GM19193 (cell line): ENCODE results near the gene PRR5L.

Experiments used
- POLR2A ChIP-seq: IDR thresholded peaks from 4 replicates; pipeline ENCODE4 v1.6.1; 2011; ENCODE audit not compliant: insufficient read depth, insufficient read length; ENCODE audit errors: extremely low read depth

PRR5L gene

DNA sequence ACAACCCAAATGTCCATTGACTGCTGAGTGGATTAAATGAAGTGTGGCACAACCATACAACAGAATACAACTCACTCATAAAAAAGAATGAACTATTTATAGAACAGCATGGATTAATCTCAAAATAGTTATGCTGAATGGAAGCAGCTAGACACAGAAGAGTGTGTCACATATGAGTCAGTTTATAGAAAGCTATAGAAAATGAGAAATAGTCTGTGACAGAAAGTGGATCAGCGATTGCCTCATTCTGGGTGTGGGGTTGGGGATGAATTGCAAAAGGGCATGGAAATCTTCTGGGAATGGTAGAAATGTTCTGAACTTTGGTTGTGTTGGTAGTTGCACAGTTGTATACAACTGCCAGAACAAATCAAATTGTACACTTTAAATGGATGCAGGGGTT, 37.4 kb downstream of the PRR5L start:
- no peak for TF ChIP-seq POLR2A

DNA sequence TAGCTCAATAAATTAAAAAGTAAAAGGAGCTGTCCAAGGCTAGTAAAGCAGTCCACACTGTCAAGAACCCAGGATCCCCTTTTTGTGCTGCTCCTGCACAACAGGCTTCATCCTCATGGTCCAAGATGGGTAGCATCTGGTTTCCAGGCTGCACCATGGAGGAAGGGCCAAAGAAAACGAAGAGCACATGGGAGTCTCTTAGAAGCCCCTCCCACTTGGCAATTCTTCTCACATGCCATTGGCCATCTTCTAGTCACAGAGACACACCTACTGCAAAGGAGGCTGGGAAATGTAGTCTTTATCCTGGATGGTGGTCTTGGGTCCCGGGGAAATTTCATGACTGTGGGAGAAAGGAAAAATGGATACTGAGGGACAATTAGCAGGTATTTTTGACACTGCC, 37.8 kb downstream of the PRR5L start:
- TF ChIP-seq POLR2A: no peak

DNA sequence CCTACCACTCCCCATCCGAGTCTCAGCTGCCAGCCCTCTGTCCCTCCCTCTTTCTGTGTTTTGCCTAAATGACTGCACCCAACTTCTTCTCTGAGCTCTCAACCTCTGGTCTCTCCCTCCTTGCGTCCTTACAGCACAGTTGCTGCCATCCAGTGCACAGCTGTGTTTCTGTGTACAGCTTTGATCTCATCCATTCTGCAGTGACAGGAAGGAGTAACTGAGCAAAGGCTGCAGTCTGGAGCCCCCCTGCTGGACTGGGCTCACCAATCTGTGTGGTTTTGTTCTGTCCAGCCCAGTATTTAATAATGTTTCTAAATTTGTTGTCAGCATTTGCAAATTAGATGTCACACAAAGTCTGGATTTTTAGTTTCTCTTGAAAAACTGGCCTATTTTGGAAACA, 43.8 kb downstream of the PRR5L start:
- TF ChIP-seq POLR2A: no peak

DNA sequence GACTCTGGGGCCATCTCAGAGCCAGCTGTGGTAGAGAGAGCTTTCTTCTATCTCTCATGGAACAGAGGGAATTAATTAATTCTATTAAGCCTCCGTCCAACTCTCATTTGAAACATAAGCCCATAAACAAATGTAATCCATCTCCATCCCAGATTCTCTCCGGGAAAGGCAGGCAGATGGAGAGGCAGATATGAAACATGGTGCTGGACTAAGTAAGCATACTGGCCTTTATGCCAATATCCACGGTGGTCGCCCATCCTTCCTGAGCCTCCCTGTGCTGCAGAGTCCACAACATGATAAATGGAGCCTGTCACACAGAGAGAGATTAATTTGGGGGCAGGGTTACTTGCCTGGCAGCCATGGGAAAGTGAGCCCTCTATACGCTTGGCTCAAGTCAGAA, 44.8 kb downstream of the PRR5L start:
- TF ChIP-seq POLR2A: no peak

DNA sequence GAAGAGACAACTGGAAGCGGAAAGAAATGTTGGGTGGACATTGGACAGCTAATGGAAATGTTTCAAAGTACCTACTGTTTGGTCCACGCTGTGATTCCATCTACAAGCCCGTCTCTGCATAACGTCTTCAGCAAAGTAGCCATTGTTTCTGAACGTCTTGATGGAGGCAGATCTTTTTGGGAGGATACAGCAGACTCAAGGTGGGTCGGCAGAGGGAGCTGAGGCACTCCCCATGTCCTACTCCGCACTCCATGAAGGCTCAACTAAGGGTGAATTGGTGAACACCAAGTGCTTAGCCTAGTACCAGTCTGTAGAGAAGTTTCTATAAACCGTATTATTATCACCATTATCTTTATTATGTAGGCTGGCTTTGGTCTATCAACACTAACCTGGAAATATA, 45.8 kb downstream of the PRR5L start:
- TF ChIP-seq POLR2A: no peak

DNA sequence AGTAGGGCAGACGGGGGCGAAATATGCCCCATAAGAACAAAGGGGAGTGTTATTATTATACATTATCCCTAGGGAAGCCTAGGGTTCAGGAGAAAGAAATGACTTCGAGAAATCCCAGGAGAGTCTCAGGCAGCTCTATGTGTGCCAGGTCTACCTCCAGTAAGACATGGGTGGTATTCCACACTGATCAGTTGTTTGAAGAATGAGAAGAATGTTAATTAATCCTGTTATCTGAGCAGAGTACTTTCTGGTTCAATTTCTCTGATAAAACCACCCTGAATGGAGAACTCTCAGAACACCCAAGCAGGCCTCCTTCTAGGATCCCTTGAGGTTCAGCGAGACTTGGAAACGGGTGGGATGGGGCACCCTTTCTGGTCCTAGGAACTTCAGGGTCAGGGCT, 46.2 kb downstream of the PRR5L start:
- TF ChIP-seq POLR2A: no peak

DNA sequence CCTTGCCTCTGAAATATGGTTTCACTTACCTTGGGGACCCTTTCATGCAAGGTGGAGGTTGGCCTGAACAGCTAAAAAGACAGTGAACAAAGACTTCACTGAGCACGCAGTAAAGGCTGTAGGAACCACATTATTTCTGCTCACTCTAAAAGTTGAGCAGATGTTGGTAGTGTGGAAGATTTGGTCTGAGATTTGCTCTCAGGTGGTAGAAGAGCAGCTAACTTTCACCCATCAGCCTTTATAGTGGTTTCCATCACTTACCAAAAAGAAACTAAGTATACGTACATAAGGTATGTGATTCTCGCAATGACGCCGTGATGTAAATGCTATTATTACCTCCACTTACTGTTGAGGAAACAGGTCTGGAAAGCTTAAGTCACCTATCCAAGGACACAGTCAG, 47.3 kb downstream of the PRR5L start:
- TF ChIP-seq POLR2A: no peak

DNA sequence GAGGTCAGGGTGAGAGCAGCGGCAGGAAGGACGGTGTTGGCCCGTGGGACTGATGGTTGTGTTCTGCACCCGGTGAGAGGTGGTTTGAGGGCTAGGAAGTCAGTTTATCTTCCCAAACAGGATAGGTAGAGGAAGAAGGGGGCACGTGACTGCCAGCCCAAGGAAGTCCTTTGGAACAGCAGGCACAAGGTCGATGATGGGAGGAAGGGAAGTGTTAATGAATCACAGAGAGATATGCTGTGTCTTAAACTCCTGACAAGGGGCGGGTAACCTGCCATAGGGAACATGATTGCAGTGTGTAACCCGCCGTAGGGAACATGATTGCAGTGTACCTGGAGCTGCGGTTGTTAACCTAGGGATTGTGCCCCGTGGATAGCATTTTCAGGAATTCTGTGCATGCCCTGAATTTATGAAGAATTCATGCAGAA, 49.0 kb downstream of the PRR5L start:
- TF ChIP-seq POLR2A: no peak

DNA sequence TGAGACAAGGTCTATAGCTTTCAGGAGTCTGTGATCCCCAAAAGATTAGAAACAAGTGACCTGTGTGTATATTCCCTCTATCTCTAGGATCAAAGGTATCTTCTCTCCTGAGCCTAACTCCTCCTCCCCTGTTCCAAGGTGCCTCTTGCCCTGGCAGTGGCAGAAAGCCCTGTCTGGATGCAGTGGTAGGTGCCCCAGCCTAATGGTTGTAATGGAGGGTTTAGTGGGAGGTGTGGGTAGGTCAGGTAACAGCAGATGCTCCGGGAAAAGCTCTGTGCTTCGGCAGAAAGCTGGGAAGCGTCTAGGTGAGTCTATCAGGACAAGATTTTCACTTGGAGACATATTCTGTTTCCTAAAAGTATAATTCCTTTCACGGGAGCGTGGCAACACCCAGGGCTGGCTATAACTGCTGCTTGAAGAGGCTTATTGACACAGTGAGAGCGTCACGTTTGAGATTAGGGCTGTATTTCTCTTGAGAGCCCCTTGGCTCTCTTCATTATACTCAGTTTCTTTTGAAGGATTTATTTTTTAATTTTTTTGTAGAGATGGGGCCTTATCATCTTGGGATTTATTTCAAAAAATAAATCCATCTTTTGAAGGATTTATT, 49.5 kb downstream of the PRR5L start:
- TF ChIP-seq POLR2A: no peak

DNA sequence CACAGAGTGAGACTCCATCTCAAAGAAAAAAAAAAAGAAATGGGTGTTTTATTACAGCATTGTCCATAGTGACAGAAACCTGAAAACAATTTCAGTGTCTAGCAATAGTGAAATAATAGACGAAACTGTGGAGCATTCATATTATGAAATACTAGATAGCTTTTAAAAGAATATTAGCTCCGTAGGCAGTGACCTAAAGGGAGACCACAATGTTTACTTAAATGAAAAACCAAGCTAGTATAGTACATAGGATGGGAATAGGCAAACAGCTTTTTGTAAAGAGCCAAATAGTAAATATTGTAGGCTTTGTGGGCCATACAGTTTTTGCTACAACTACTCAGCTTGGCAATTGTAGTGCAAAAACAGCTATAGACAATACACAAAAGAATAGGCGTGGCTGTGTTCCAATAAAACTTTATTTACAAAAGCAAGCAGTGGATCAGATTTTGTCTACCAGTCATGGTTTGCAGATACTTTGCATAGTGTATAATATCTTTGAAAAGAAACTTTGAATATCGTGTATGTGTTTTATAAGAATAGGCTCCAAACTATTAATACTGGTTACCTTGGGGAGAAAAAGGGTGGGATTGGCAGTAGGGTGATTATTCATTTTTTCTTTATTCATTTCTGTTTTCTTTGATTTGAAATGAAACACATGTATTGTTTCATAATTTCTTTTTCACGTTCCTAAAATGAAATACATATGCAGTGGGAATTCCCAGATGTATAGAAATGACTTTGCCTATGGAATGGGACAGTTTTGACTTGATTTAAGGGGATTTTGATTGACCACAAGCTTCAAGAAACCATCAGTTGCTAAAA, 50.7 kb downstream of the PRR5L start:
- TF ChIP-seq POLR2A: no peak

DNA sequence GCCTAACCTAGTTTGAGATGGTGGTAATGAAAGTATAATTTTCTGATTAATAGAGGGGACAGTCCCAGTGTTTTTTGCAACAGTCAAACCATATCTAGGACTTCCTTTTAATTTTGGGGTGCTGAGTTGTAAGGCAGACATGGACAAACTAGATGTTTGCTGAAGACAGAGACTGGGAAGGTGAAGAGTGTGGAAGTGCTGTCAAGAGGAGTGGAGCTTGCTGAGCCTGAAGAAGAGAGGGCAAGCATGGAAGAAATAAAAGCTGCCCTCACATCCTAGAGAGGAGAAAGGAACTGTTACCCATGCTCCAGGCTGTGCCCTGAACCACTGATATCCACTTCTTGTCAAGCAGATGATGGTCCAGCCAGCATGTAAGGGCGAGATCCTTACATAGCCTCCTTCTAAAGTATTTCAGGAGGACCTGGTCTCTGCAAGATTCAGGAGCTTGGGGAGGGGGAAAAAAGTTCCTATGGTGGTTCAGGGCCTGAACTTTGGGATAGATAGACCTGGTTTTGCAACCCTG, 51.4 kb downstream of the PRR5L start:
- no peak for TF ChIP-seq POLR2A

DNA sequence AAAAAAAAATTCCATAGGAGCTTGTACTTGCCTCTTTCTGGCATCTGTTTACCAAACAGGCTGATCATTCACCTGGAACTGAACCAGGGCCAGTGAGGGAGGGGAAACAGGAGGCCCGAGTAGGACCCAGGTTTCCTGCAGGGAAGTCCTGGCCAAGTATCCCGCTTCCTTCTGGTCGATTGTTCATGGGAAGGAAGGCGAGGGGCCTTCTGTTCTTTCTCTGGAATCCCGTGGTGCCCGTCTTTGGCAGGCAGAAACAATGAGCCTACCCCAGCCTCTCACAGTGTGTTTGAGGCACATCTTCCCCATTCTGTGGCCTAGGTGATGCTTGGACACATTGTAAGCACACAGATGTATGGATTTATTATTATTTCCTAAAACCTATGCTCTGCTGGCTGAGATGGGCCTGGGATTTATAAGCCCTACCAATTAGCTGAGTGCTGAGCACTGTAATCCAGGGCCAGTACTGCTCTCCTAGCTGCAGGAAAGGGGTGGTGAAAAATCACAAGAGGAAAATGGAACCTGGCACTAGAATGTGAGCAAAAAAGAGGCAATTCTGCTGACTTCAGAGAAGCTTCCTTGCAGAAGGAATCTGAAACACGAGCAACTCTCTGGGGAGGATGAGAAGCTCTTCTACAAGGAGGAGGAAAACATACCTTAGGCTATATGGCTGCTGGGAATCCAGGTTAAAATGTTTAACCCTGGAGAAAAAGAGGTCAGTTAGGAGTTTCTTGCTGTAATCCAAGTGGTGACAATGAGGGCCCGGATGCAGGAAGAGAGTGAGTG, 53.5 kb downstream of the PRR5L start:
- TF ChIP-seq POLR2A: no peak

DNA sequence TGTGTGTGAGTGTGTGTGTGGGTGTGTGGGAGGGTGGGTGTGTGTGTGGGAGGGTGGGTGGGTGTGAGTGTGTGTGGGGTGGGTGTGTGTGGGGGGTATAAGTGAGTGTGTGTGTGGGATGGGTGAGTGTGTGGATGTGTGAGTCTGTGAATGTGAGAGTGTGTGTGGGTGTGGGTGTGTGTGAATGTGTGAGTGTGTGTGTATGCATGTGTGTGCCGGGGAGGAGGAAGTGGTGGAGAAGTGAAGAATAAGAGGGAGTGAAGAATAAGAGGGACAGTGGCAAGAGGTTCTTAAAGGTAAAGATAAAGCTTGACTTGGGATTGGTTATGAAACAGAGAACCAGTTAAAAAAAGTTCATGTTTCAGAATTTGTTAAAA, 54.0 kb downstream of the PRR5L start:
- no peak for TF ChIP-seq POLR2A

DNA sequence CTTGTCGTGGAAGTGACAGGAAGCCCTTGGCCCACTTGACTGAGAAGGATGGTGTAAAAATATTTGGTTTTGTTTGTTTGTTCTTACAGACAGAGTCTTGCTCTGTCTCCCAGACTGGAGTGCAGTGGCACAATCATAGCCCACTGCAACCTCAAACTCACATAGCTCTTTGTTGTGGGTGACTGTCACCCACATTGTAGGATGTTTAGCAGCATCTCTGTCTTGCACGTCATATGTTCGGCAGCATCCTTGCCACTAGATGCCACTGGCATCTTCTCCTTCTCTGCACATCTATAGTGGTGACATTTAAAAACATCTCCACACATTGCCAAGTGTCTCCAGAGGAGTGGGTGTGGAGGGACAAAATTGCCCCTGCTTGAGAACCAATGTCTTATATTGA, 56.8 kb downstream of the PRR5L start:
- no peak for TF ChIP-seq POLR2A

DNA sequence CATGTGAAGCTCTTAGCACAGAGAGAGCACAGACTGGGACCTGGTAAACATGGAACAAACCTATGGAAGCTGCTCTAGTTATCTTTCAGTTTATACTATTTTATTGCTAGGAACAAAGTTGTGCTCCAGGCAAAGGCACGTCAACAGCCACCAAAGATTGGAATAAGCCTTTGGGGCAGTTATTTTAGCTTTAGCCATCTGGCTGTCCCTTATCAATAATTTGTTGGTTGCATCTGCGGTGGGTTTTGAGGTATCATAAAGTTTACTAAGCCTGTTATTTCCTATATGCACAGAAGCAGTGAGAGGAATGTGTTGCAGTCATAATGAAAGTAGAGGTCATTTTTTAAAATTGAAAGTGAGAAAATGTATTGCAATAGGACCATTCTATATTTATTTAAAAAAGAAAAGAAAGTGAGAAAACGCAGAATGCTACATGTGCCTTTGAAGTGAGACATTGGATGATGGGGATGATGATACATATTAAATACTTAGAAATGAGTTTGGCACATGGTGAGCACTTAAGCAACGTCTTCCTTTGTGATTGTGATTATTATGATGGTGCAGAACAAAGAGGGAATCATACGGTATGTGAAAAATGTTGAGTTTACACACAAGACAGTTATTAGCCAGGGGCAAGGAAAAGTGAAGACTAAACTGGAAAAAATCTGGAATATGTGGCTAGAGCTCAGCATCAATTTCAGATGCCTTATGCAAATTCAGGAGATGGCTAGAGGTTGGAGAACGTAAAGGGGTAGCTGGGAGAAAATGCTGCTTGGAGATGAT, 58.3 kb downstream of the PRR5L start:
- TF ChIP-seq POLR2A: no peak
